ENCODE data around the gene TIMM29.

Gene TIMM29

DNA sequence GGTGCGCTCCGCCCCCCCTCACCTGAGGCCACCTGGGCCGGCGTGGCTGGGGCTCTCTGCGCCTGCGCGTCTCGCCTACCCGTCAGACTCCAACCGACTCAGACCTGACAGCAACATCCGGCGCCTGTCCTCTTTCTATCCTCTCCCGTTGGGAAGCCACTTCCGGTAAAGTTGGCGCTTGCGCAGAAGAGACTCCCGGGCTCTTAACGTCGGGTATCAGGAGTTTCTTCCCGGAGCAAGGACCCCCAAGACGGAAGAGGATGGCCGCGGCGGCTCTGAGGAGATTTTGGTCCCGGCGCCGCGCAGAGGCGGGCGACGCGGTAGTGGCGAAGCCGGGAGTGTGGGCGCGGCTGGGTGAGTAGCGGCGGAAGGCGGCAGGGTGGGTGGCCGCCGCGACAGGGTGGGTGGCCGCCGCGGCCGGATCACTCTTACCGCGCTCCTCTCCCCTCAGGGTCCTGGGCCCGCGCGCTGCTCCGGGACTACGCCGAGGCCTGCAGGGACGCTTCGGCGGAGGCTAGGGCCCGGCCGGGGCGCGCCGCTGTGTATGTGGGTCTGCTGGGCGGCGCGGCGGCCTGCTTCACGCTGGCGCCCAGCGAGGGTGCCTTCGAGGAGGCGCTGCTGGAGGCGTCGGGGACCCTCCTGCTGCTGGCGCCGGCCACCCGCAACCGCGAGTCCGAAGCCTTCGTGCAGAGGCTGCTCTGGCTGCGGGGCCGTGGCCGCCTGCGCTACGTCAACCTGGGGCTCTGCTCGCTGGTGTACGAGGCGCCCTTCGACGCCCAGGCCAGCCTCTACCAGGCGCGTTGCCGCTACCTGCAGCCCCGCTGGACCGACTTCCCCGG, at the start of gene TIMM29, which contains the start of gene YIPF2:
Gene TIMM29, plus strand, starts transcription at position 249 of the 839 bp plus-strand sequence. Its CDS starts 12 bp downstream, at position 261.
Gene YIPF2, minus strand, starts transcription at position 77 of the 839 bp plus-strand sequence. CDS start 229 bp downstream, outside the sequence.
- peak; percentile 79 for DNase-seq

DNA sequence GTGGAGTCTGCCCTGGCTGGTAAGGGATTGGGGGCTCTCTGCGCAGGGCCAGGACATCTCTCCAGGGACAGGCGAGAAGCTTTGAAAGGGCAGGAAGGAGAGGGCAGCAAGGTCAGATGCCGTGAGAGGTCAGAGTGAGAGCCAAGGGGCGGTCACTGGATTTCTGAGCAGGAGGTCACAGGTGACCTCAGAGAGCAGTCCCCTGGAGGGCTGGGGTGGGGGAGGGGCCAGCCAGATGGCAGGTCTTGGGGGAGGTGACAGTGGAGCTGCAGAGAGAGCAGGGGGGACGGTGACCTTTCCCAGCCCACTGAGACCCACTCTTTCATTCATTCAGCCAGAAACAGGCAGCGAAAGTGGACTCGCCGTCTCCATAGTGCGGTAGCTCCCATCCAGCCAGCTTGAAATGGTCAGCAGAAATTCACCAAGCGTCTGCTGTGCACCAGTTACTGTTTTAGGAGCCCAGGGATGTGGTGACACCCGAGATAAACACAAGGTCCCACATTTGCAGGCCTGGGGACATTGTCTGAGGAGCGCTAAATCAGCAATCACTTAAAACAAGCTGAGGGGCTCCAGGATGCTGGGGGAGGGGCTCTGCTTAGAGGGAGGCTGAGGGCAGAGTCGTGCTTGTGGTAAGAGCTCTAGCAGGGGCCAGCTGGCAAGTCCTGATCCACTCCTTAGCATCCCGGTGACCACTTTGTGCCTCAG, 47.1 kb upstream of the TIMM29 start:
- DNase-seq = no peak

DNA sequence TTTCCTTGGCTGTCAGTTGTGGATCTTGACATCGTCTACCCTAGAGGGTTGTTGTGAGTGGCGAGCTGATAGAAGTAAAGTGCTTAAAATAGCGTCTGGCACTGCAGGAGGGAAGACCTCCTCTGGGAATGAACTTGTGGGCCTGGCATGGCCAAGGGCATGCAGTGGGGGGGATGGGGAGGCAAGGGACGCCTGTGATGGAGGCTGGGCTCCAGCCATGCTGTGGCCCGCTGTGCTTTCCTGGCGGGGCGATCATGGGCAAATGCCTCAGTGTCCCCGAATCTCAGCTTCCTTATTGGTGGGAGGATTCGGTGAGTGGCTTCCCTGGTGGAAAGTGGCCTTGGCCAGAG, 46.5 kb upstream of the TIMM29 start:
- no peak for DNase-seq

DNA sequence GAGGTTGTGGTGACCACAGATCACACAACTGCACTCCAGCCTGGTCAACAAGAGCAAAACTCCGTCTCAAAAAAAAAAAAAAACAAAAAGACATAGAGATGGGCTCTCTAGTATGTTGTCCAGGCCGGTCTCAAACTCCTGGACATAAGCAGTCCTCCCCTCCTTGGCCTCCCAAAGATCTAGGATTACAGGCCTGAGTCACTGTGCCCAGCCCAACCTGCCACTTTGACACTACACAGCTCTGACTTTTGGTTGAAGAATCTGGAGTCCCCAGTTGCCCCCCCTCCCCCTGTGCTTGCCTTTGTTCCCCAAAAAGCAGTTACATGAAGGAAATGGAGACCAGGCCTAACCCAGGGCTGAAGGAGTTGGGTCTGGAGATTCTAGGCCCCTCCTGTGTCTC, 44.3 kb upstream of the TIMM29 start:
- no peak for DNase-seq

DNA sequence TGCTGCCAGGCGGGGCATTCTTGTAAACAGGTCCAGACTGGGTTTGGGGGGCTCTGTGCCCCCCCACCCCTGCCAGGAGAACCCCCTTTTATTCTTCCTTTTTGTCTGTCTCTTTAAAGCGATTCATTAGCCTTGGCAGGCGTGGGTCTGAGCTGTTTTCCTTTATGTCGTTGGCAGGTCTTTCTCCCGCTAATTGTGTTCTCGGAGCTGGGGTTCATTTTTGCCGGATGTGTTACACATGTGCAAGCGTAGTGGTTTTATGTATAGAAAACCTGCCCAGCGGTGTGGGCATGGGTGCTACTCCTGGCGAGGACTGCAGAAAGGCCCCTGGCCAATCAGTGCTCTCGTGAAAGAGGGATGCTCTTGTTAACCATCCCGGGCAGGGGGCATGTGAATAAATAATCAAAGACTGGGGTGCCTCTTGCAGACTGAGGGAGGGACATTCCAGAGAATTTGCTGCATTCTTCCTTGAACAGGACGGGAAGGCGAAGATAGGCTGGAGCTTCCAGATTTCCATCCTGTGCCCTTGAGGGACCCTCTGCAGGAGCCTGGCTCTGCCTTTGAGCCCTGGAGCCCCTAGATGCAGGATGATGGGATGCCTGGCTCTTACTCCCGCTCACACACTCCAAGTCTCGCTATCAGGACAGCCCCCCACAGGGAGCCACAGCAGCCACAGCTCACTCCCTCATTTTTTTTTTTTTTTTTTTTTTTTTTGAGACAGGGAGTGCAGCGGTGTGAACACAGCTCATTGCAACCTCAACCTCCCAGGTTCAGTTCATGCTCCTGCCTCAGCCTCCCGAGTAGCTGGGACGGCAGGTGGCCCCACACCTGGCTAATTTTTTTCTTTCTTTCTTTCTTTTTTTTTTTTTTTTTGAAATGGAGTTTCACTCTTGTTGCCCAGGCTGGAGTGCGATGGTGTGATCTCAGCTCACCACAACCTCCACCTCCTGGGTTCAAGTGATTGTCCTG, 43.1 kb upstream of the TIMM29 start:
- DNase-seq = no peak

DNA sequence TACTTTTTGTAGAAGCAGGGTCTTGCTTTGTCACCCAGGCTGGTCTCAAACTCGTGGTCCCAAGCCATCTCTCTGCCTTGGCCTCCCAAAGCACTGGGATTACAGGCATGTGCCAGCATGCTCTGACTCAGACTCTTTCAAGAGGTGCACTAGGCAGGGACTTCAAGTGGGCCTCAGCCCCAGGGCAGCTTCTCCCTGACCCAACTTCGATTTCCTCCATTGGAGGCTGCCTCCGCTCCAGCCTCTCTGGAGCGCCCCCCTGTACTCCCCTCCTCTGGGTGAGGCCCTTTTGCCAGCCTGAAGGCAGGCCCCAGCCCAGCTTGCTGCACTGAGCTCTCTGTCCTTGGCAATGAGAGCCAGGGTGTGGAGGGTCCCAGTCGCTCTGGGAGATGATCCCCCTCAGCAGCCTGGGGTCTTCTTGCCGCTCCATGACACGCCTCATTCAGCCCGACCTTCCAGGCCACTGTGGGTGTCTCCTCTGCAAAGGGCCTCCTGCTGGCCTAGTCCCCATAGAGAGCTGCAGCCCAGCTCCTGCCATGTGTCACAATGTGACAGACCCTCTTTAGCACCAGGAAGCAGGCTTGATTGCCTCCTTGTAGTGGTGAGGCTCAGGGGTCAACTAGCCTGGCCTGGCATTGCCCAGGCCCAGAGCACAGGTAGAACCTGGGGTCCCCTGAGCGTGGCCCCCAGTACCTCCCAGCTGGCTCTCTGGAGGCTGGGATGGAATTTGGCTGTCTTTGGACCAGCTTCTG, 40.8 kb upstream of the TIMM29 start:
- DNase-seq = no peak

DNA sequence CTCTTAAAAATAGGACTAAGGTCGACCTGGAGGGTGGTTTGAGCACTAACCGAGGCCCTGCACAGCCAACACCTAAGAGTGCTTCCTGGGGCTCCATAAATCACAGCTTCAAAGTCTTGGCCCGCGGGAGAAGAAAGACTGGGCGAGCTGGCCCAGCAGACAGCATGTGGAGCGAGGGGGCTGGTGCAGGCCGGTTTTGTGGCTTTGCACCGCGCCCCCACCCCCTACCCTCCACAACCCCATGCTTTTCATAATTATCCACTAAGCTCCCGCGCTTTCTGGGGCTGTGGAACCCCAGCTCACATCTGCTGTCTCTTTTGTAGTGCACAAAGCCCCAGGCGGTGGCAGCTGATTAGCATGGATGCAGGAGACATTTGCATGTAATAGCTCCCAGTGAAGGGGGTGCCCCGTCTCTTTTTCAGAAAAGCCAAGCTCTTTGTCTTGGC, 40.2 kb upstream of the TIMM29 start:
- DNase-seq = no peak

DNA sequence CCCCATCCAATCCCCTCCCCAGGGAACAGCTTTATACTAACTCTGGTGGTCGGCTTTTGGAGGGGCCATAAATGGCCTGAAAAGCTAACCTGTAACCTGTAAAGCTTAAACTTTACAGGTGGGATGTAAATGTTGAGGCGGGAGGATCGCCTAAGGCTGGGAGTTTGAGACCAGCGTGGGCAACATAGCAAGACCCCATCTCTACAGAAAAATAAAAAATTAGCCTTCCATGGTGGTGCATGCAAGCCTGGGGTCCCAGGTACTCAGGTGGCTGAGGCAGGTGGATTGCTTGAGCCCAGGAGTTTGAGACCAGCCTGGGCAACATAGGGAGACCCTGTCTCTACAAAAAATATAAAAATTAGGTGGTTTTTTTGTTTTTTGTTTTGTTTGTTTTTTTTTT, 38.7 kb upstream of the TIMM29 start:
- DNase-seq = no peak

DNA sequence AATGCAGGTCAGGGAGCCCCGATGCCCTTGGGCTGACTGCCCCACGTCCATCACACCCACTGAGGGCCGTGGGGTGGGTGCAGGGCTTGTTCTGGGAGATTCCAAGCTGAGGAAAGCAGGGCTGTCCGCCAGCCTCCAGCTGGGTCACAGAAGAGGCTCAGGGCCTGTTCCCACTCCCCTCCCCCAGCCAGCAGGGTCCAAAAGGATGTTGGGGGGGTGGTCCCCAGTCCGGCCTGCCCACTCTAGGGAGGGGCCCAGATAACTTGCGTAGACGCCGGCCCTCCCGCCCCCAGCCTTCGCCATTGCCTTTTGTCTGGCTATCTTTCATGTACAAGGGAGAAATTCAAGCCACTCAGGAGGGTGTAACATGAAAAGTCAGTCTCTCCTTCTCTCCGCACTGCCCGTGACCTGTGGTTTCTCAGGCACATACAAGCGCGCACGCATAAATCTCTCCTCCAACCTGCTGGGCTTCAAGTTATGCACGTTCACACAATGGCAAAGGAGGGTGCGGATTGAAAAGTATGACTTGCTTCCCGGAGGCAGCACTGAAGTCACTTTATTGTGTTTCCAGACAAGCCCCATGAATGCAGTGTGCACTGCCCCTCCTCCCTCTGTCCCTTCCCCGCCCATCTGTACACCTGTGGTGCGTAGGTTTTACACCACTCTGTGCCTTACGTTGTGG, 37.1 kb upstream of the TIMM29 start:
- DNase-seq = peak; percentile 42

DNA sequence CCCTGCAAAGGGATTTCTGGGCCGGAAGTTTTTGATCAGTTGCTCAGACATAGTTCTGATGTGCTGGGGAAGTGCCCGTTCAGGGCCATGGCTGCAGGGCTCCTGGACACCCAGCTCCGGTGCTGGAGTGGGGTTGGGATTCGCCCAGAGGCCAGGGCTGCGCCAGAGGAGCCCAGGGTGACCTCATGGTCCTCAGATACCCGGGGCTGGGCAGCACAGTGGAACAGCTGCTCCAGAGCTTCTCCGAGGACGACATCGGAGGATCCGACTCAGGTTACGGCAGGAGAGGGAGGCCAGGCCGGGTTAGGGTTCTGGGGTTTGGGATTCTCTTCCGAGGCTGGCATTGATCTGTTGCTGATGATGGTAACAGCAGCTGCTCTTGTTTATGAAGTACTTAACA, 36.4 kb upstream of the TIMM29 start:
- no peak for DNase-seq

DNA sequence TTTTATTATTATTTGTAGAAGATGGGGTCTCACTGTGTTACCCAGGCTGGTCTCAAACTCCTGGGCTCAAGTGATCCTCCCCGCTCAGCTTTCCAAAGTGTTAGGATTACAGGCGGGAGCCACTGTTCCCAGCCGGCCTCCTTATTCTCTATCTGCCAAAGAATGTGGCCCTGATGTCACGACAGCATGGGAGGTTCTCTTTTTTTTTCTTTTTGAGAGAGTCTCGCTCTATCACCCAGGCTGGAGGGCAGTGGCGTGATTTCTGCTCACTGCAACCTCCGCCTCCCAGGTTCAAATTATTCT, 33.7 kb upstream of the TIMM29 start:
- no peak for DNase-seq

DNA sequence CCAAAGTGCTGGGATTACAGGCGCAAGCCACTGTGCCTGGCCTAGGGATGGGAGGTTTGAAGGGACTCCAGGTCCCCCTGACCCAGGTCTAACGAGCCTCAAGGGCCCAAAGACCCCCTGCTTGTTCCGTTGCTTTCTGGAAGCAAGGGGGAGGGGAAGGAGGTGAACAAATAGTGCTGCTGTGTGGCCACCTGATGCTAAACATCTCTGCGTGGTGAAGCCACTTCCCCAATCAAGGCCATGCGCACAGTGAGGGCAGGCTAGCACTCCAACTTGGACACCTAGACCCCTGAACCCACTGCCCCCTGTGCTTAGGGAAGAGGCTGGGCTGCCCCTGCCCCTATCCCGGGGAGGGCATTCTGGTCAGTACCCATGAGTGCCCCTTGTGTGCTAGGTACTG, 33.2 kb upstream of the TIMM29 start:
- no peak for DNase-seq

DNA sequence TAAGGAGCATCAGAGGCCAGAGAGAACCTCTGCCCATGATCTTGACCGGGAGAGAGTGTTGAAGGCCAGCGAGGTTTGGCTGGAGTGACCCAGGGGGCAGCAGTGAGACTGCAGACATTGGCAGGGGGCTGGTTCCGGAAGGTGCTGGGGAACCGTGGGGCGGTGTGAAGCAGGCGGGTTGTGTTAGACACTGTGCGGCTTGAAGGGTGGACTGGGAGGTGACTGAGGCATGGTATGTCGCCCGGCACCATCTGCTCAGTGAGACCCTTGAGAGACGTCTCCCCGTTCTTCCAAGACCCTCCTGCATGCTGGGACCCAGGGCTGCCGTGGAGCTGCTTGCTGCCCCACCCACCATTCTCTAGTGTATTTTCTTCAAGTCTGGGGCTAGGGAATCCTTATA, 32.7 kb upstream of the TIMM29 start:
- DNase-seq = no peak

DNA sequence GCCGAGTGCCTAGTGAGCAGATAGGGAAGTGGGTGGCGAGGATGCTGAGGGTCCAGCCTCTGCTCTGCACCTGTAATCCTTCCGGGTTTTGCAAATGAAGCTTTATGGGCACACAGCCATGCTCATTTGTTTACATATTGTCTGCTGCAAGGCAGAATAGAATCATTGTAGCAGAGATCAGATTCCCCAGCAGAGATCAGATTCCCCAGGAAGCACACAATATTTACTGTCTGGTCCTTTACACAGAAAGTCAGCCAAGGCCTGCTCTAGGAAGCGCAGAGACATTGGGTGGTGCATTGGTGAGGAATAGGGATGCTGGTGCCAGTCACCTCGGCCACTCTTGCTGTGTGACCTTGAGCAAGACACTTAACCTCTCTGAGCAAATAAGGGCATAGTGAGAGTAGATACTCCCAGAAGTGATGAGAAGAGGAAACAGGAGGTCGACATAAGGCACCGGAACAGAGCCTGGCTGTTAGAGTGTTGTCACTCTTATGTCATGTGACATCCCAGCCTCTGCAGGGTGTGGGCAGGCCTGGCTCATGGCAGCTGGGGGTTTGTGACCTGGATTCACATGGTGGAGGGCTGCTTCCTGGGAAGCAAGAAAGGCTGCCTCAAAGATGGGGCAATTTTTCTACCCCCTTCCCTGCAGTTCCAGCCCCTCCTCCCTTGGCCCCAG, 31.6 kb upstream of the TIMM29 start:
- DNase-seq = no peak

DNA sequence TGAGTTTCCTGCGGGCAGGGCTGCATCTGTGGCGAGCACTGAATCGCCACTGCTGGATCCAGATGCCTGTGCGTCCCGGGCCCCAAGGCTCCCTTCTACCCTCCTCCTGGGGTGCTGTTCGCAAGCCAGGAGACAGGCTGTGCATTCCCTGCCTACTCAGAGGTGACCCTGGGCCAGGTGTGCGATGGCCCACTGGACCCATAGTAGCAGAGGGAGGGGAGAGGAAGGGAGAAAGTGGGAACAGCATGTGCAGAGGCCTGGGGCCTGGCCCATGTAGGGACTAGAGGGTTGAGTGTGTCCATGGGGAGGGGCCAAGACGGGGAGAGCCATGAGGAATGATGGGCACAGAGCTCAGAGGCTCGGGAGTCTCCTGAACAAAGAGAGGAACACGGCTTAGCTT, 30.0 kb upstream of the TIMM29 start:
- DNase-seq = no peak

DNA sequence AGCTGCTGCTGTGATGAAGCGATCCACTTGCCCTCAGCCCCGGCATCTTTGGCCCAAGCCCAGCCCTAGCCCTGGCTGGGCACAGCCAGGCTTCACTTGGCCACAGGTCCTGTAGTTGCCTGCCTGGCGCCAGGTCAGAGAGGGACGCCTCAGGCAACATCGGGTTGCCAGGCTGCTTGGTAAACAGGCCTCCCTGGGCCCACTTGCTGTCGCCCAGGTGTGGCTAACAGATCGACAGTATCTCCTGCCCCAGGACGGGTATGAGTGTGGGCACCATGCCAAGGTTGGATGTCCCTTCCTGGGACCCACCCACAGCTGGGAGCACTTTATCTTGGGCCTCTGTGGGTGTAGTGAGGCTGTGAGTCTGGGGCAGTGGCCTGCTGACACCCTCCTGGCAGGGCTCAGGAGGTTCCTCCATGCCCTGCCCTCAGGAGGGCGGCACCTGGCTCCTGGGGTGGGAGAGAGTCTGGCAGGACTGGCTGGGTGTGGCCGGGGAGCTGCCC, 29.4 kb upstream of the TIMM29 start:
- DNase-seq = no peak

DNA sequence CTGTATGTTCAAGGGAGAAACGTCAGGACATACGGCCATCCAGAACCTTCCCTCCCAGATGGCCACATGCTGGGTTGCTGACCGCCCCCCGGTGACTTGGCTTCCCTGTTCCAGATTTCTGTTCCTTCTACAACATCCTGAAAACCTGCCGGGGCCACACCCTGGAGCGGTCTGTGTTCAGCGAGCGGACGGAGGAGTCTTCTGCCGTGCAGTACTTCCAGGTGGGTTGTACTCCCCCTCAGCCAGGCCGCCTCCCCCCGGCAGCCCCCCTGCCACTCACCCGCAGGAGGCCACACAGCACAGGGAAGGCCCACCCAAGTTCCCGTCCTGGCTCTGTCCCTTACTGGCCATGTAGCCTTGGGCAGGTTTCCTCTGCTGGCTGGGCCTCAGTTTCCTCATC, 20.7 kb upstream of the TIMM29 start:
- DNase-seq = no peak

DNA sequence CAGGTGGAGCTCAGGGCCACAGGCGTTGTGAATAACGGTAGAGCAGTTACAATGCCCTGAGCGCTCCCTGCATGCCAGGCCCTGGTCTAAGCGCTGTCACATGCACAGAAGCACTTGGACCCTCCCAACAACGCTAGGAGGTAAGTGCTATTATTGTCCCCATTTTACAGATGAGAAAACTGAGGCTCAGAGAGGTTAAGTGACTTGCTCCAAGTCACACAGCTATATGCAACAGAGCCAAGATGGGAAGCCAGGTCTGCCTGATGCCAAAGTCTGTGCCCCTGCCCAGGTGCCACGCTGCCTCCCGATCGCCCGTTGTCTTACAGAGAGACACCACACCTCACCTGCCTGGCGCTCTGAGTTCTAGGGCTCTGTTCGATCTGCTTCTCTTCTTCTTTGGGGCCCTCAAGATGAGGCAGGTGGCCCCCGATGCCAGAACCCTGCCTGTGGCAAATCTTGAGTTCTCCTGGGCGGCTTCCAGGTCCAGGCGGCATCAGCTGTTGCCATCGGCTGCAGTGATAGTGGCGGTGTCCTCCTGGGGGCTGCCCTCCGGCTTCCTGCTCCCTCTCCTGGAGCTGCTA, 20.1 kb upstream of the TIMM29 start:
- no peak for DNase-seq

DNA sequence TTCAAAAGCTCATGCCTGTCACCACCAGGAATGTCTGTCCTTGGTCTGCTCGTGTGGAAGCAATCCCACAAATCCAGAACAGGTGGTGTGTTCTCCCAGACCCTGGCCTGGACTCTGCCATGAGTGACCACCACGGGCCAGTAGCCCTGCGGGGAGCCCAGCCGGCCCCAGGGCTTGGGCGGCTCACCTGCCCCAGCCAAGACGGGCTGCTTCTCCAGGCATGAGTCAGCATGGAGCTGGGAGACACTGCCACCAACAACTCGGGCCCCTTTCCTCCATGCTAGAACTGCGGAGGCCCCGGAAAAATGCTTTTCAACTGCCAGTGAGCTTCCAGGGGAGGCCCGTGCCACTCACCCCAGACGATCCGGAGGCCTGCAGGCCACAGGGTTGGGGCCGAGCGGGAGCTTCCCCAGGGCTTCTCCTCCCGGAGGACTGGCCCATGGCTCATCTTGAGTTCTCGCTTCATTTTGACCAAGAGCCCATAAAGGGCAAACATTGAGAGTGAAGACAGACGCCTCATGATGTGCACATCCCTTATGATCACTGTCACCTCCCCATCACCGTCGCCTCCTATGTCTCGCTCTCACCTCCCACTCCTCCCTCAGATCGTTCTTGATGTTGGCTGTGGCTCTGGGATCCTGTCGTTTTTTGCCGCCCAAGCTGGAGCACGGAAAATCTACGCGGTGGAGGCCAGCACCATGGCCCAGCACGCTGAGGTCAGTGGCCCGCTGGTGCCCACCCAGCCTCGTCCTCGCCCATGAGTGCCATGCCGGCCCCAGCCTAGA, 16.8 kb upstream of the TIMM29 start:
- DNase-seq = no peak

DNA sequence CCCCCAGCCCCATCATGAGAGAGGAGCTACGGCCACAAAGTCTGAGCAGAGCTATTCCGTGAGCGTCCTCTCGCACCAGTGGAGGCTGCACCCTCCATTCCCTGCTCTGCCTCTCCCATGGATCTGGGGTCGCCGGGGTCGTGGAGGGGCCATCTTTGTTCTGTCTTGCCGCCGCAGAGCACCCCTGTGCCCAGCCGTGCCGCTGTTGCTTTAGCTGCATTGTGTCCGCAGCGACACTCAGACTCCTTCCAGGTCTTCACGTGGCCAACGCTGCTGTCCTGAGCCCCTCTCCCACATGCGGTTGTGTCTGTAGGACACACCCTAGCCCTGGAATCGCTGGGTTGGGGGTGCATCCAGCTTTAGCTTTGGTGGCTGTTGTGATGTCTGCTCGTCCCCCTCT, 16.0 kb upstream of the TIMM29 start:
- DNase-seq = no peak

Measured in NCI-H187 treated with DMSO at 0.1 percent for 48 hours (cell line).